ENCODE results near the gene PTGER1. TPM values are rescaled to one million over a fixed set of nuclear protein-coding genes. Genes with fewer than 3 reads are reported as not detected.

Gene PTGER1
- total and polyA plus RNA-seq, 9 of the 15 experiments (the other 6 are each of a cell fraction or from before 2014, with no cell fraction given): 0.06 to 0.36 (median 0.31) TPM; not detected in 5

GRCh38 chr19:14510311-14511228, 35.4 kb upstream of the PTGER1 start (continued):
- TF ChIP-seq ZNF318 (IDR thresholded peaks at IDR 0.05; ENCODE audit: borderline replicate concordance in 1 of 2, low read depth in 1 of 2) (peak in 1 of 2 experiments; percentile 67; a peak in 2 of 4 replicates), ZNF23 (CRISPR knock-in tag; IDR thresholded peaks at IDR 0.05) (no peak), MCM2 (IDR thresholded peaks at IDR 0.05; ENCODE audit: low read depth) (no peak), LARP7 (IDR thresholded peaks at IDR 0.05) (peak; percentile 68; the same call in 1 of the 2 replicates), ZNF3 (CRISPR knock-in tag; IDR thresholded peaks at IDR 0.05) (no peak), TOE1 (IDR thresholded peaks at IDR 0.05; ENCODE audit: borderline replicate concordance) (no peak), TOE1 (CRISPR knock-in tag; IDR thresholded peaks at IDR 0.05; ENCODE audit: borderline replicate concordance, low read depth) (no peak), PHB2 (IDR thresholded peaks at IDR 0.05; ENCODE audit: low read depth) (no peak), PTRF (tag; IDR thresholded peaks at IDR 0.05) (no peak), HDAC3 (IDR thresholded peaks at IDR 0.05; ENCODE audit: borderline replicate concordance, partially characterized antibody) (no peak), RBFOX2 (IDR thresholded peaks at IDR 0.05; ENCODE audit: low read depth, low read length) (peak; percentile 24; the same call in 1 of the 2 replicates), POLR2G (IDR thresholded peaks at IDR 0.05; ENCODE audit: low read depth, low read length) (no peak), TBL1XR1 (IDR thresholded peaks at IDR 0.05; ENCODE audit: low read length in 2 of 2) (no peak), PURB (CRISPR knock-in tag; IDR thresholded peaks at IDR 0.05; ENCODE audit: low read depth) (no peak), SREBF2 (CRISPR knock-in tag; IDR thresholded peaks at IDR 0.05) (no peak), STAT6 (CRISPR knock-in tag; IDR thresholded peaks at IDR 0.05) (no peak), LCOR (CRISPR knock-in tag; IDR thresholded peaks at IDR 0.05) (no peak)
